Adrenal gland (tissue), 12 donors: Measurements from ENCODE around the gene ADAMTS17. TPM values are rescaled to one million over a fixed set of nuclear protein-coding genes. Genes with fewer than 3 reads are reported as not detected.
A peak's percentile ranks its signal among the peaks of the same experiment; 100 is the strongest.

Source experiments
- DNase-seq, 7 donors: peaks; one replicate each; pipeline ENCODE4 v3.0.0-alpha.2; 2019 to 2020
- H3K27ac ChIP-seq, 5 donors: fragments of 200-600 bp; sonication (generic) in 4 of 5; 1 replicate in 3 of 5; 2 replicates in 2 of 5; pipeline versions ENCODE4 v1.5.1 to v1.8.0; 2016 to 2020; ENCODE audit warnings: mild to moderate bottlenecking in 1 of 5
- H3K27me3 ChIP-seq: fragments of 200-600 bp; 2 replicates; pipeline ENCODE4 v1.8.0; 2021
- H3K36me3 ChIP-seq, 2 donors: fragments of 200-600 bp; replicated peaks in 1 of 2; 1 replicate in 1 of 2; 2 replicates in 1 of 2; pipeline versions ENCODE4 v1.5.1 to v1.8.0; 2018 to 2022
- H3K4me1 ChIP-seq, 2 donors: fragments of 200-600 bp; replicated peaks in 1 of 2; 1 replicate in 1 of 2; 2 replicates in 1 of 2; pipeline versions ENCODE4 v1.5.1 to v1.8.0; 2018 to 2021
- H3K4me3 ChIP-seq, 4 donors: fragments of 200-600 bp; sonication (generic) in 3 of 4; one replicate each; pipeline ENCODE4 v1.5.1; 2016 to 2018
- H3K9me3 ChIP-seq, 3 donors: fragments of 200-600 bp; sonication (generic) in 1 of 3; replicated peaks in 1 of 3; 1 replicate in 2 of 3; 2 replicates in 1 of 3; pipeline versions ENCODE4 v1.5.1 to v1.8.0; 2016 to 2021
- POLR2A ChIP-seq, 2 donors: fragments of 450-650 bp; IDR thresholded peaks; one replicate each; pipeline ENCODE4 v1.6.1; 2017; ENCODE audit warnings: antibody characterized with exemption in 2 of 2, mild to moderate bottlenecking in 2 of 2, moderate library complexity in 1 of 2
- WGBS, 4 donors: extraction: QIAGEN DNeasy Blood & Tissue Kit in 2 of 4; methylation state at CpG; one replicate each; pipeline versions ENCODE4 v1.1.5 to v1.1.7; 2013 to 2017; 5-methylcytosine and 5-hydroxymethylcytosine counted together
- intact Hi-C, 2 donors: fragments of 100-400 bp; cut with DNase I; formaldehyde crosslinking; loops; one replicate each; pipeline versions ENCODE4 v1.14.1 to v1.15.0; 2022 to 2023
- polyA plus RNA-seq, 3 donors: library from polyadenylated mRNA; stranded (reverse); fragments of 200-250 nt in 2 of 3; fragments of 350-450 nt in 1 of 3; fragmentation: Illumina TruSeq in 1 of 3; extraction: RNeasy Lipid Tissue Mini Kit (QIAGEN cat#74804) in 1 of 3; gene quantifications; one replicate each; pipeline ENCODE4 v1.2.3, GENCODE V29; 2013 to 2014
- total RNA-seq, 9 donors: library from RNA; depleted of rRNA in 4 of 9; stranded (reverse); fragments of >200 nt in 4 of 9; fragments of 120-200 nt in 1 of 9; fragmentation: NEBNext Ultra II Directional in 1 of 9; extraction: Animal tissue kit (Norgen Biotek cat#: 25700) in 1 of 9; gene quantifications; one replicate each; pipeline versions ENCODE4 v1.1.0 to v1.2.4, GENCODE V29; 2013 to 2023
- TF ChIP-seq, protein P1 (sequence below), 6 experiments: fragments of 450-650 bp in 4 of 6; fragments of 200-600 bp in 2 of 6; sonication (generic) in 1 of 6; IDR thresholded peaks; 1 replicate in 5 of 6; 2 replicates in 1 of 6; pipeline versions ENCODE4 v1.5.1 to v1.8.0; 2016 to 2021; ENCODE audit warnings: antibody characterized with exemption in 6 of 6, mild to moderate bottlenecking in 2 of 6, moderate library complexity in 1 of 6
- donor health status: healthy with polysubstance abuse.
- donor health status: Bipolar disorder and iron deficiency.
- donor health status: DM: yes; HTN: yes; CAD: no.
- donor health status: DM: no; HTN: no; CAD: no.
- donor health status: DM: no; HTN: no; CAD: no.
- donor health status: DM: yes; HTN: yes; CAD: no.

ADAMTS17 gene
- total and polyA plus RNA-seq, 12 donors, result 0.51 to 14.8 (median 2.9) TPM

DNA sequence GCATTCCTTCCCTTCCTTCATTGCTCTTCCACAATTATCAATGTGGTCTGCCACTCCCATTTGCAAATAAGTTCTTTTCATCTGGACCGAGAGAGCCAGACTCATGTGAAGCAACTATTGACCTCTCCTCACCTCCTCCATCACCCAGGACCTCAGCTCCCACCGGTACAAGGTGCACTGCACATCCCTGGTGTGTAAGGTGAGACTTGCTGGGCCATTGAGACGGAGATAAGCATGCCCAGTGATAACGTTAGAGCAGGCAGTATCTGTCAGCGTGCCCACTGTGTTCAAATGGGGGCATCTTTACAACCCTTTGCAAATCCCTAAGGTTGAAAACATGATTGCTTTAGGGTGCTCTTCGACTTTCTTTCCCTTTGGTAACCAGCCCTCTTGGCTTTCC lies 154.8 kb downstream of the ADAMTS17 start:
- H3K36me3 ChIP-seq, result no peaks in the 10 kb centered on the region
- no peaks in the 10 kb centered on the region for H3K9me3 ChIP-seq
- intact Hi-C loops, result no loop called here
- 83 to 88% (median 84%) methylated on average over 6 of the region's 6 CpGs for WGBS, 4 donors
- DNase-seq, result peak in 1 of 7 donors; percentile 40
- no peak for TF ChIP-seq POLR2A (IDR thresholded peaks at IDR 0.05)
- TF ChIP-seq, protein P1, sequence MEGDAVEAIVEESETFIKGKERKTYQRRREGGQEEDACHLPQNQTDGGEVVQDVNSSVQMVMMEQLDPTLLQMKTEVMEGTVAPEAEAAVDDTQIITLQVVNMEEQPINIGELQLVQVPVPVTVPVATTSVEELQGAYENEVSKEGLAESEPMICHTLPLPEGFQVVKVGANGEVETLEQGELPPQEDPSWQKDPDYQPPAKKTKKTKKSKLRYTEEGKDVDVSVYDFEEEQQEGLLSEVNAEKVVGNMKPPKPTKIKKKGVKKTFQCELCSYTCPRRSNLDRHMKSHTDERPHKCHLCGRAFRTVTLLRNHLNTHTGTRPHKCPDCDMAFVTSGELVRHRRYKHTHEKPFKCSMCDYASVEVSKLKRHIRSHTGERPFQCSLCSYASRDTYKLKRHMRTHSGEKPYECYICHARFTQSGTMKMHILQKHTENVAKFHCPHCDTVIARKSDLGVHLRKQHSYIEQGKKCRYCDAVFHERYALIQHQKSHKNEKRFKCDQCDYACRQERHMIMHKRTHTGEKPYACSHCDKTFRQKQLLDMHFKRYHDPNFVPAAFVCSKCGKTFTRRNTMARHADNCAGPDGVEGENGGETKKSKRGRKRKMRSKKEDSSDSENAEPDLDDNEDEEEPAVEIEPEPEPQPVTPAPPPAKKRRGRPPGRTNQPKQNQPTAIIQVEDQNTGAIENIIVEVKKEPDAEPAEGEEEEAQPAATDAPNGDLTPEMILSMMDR (IDR thresholded peaks at IDR 0.05), result no peak
- no peaks in the 10 kb centered on the region for H3K4me1 ChIP-seq
- H3K4me3 ChIP-seq, result no peak overlapping the region
- no peak overlapping the region for H3K27ac ChIP-seq
- H3K27me3 ChIP-seq, result no peaks in the 10 kb centered on the region

DNA sequence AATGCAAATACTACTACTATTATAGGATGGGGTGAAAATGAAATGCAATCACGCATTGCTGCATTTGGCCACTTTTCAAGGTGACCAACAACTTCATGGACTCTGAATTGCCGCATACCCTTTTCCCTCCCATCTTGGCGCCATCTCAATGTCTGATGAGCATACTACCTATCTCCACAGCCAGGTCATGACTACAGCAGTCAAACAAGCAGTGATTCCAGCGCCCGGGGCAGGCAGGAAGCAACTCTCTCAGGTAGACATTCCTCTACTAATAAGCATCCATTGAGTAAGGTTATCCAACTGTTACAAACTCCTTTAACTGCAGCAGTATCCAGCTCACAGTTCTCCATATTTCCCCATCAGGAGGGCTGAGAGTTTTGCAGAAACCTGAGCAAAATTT lies 155.4 kb downstream of the ADAMTS17 start:
- Histone ChIP-seq H3K4me3 (no peak overlapping the region), H3K27ac (no peak overlapping the region), H3K36me3 (no peaks in the 10 kb centered on the region), H3K9me3 (no peaks in the 10 kb centered on the region), H3K27me3 (no peaks in the 10 kb centered on the region), H3K4me1 (no peaks in the 10 kb centered on the region)
- intact Hi-C loops, result no loop called here
- WGBS, 4 donors, result 83 to 90% (median 86%) methylated on average over 5 of the region's 5 CpGs
- TF ChIP-seq, protein P1 (IDR thresholded peaks at IDR 0.05), result no peak
- no peak for TF ChIP-seq POLR2A (IDR thresholded peaks at IDR 0.05)
- no peak for DNase-seq

DNA sequence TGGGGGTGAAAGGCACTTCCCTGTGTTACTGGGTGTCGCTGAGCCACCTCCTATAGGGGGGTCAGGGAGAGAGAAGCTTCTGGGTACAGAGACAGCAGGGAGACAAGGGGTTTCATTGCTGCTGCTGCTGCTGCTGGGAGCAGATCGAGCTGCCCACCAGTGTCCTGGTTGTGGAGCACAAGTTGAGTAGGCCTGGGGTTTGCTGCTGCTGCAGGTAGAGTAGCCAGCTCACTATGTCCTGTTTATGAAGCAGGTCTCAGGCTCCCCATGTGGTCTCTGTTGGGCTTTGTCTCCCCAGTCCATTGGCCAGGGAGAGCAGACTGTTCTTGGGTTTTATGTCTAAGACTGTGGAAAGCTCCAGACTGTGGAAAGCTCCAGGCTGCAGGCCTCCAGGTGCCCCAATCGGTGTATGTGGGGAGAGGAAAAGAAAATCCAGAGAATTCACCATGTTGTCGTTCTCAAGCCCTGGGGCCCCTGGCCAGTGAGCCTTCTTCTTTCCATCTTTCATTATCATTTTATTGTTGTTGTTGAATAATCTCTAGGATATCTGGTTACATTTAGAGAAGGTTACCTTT lies 157.8 kb downstream of the ADAMTS17 start:
- WGBS, 4 donors, result 80 to 90% (median 86%) methylated on average over 3 to 4 of the region's 4 CpGs
- Histone ChIP-seq H3K4me3 (no peak overlapping the region), H3K4me1 (no peaks in the 10 kb centered on the region), H3K27ac (no peak overlapping the region), H3K36me3 (no peaks in the 10 kb centered on the region), H3K27me3 (no peaks in the 10 kb centered on the region), H3K9me3 (no peaks in the 10 kb centered on the region)
- DNase-seq, result peak in 1 of 7 donors; percentile 18
- no peak for TF ChIP-seq POLR2A (IDR thresholded peaks at IDR 0.05)
- TF ChIP-seq, protein P1 (IDR thresholded peaks at IDR 0.05), result no peak
- intact Hi-C loops, result no loop called here

DNA sequence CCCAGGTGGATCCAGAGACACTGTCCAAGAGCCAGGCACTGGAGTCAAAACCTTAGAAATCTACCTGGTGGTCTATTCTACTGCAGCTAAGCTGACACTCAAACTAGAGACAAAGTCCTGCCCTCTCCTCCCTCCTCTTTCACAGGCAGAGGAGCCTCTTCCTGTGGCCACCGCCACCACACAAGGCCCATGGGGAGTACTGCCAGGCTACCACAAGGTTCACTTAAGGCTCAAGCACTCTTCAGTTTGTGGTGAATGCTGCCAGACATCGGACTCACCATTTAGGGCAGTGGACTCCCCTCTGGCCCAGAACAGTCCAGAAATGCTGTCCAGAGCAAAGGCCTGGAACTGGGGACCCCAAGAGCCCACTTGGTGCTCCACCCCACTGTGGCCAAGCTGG lies 160.9 kb downstream of the ADAMTS17 start:
- intact Hi-C loops, result no loop called here
- Histone ChIP-seq H3K27ac (no peak overlapping the region), H3K9me3 (no peaks in the 10 kb centered on the region), H3K27me3 (no peaks in the 10 kb centered on the region), H3K4me3 (no peak overlapping the region), H3K4me1 (no peaks in the 10 kb centered on the region), H3K36me3 (no peaks in the 10 kb centered on the region)
- no peak for TF ChIP-seq POLR2A (IDR thresholded peaks at IDR 0.05)
- TF ChIP-seq, protein P1 (IDR thresholded peaks at IDR 0.05), result no peak
- WGBS, 4 donors, result 93 to 100% (median 97%) methylated on average over 2 of the region's 2 CpGs; no CpG with 5 or more reads in 1 of the 4 donors
- DNase-seq, result peak in 1 of 7 donors; percentile 30
